C4-2B (cell line): Measurements from ENCODE around the gene XIRP2.

Experiments used
- H3K27ac ChIP-seq: fragments of 450-650 bp; 2 replicates; pipeline ENCODE4 v1.5.1; 2017
- ZFX ChIP-seq: fragments of 450-650 bp; IDR thresholded peaks from 2 replicates; pipeline ENCODE4 v1.6.1; 2017
- TF ChIP-seq, protein P1 (sequence below): fragments of 450-650 bp; conservative IDR thresholded peaks from 2 replicates; pipeline ENCODE4 v1.5.1; 2017; ENCODE audit warnings: mild to moderate bottlenecking

The XIRP2 gene

DNA sequence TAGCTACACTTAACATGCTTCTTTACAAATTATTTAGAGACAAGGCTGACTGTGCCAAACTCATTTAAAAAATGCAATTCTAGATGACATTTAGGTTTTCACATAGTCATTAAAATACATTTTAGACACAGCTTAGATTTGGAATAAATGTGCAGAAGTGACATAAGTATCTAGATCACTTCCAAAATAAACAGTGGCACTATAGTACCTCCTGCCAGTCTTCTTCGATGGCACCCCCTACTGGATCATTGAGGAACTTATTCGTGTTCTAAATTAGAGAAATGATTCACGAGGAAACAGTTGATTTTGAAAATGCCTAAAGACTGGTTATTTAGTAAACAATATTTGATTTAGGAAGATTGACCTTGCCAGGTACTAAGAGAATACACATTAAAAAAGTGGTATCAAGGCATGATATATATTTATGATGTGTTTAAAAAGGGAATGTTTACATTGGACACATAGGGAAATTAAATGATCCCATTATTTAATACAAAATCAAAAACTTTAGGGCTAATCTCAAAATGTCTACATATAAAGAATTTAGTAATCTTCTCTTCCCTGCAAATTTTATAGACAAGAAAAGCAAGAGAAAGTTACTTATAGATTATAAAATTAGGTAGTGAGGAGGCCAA lies 323.9 kb downstream of the XIRP2 start:
- no peak for TF ChIP-seq ZFX
- TF ChIP-seq, protein P1, sequence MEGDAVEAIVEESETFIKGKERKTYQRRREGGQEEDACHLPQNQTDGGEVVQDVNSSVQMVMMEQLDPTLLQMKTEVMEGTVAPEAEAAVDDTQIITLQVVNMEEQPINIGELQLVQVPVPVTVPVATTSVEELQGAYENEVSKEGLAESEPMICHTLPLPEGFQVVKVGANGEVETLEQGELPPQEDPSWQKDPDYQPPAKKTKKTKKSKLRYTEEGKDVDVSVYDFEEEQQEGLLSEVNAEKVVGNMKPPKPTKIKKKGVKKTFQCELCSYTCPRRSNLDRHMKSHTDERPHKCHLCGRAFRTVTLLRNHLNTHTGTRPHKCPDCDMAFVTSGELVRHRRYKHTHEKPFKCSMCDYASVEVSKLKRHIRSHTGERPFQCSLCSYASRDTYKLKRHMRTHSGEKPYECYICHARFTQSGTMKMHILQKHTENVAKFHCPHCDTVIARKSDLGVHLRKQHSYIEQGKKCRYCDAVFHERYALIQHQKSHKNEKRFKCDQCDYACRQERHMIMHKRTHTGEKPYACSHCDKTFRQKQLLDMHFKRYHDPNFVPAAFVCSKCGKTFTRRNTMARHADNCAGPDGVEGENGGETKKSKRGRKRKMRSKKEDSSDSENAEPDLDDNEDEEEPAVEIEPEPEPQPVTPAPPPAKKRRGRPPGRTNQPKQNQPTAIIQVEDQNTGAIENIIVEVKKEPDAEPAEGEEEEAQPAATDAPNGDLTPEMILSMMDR = peak; percentile 84
- H3K27ac ChIP-seq = no peak overlapping the region

DNA sequence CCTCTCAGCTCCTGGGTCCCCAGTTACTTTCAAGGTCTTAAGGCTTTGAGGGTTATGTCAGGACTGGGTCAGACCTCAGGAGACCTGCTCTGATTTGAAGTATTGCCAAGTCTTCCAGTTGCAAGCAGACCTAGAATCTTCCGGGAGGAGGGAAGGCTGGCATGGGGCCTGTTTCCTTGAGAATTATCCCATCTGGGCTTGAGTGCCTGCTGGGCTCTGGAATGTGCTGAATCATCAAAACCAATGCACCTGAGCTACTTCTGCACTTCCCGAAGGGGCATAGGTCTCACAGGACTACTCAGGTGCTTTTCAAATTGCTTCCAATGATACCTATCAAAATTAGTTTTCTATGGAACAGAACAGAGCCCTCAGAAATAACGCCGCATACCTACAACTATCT lies 327.3 kb downstream of the XIRP2 start:
- TF ChIP-seq, protein P1 = no peak
- TF ChIP-seq ZFX = no peak
- no peak overlapping the region for H3K27ac ChIP-seq

GRCh38 chr2:167237478-167237877 lies 349.2 kb downstream of the XIRP2 start:
- no peak for TF ChIP-seq ZFX
- TF ChIP-seq, protein P1 = no peak; the same call in 1 of the 2 replicates

DNA sequence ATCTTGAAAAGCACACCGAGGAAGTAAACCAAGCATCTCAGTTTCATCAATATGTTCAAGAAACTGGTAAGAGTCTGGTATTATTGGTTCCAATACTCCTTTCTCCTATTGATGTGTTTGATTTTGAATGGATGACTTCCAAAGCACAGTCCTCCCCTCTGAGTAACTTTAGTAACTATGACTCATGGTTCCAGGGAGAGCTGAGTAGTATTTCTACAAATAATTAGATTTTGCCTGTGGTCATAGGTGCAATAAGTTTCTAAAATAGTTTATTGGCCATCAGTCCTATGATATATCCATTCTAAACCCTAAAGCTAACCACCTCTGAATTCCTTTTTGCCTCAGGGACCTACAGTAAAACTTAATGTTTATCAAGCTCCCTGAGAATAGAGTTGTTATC lies 352.4 kb downstream of the XIRP2 start:
- TF ChIP-seq, protein P1 = no peak
- no peak for TF ChIP-seq ZFX
- no peak overlapping the region for H3K27ac ChIP-seq

More at GRCh38 chr2:167237478-167237877, 349.2 kb downstream of the XIRP2 start:
- H3K27ac ChIP-seq = no peak overlapping the region

DNA sequence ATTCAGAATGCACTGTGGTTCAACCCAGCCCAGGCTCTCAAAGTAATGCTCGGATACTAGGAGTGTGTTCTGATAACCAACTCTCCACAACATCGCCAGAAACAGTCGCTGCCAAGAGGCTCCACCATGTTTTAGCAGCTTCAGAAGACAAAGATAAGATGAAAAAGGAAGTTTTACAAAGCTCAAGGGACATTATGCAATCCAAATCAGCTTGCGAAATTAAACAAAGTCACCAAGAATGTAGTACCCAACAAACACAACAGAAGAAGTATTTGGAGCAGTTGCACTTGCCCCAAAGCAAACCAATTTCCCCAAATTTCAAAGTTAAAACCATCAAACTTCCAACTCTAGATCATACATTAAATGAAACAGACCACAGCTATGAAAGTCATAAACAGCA lies 360.9 kb downstream of the XIRP2 start:
- no peak overlapping the region for H3K27ac ChIP-seq
- TF ChIP-seq, protein P1 = no peak
- TF ChIP-seq ZFX = no peak

GRCh38 chr2:167253025-167253424 lies 364.7 kb downstream of the XIRP2 start:
- no peak overlapping the region for H3K27ac ChIP-seq
- no peak for TF ChIP-seq ZFX
- TF ChIP-seq, protein P1 = no peak

- no peak overlapping the region for H3K27ac ChIP-seq
- TF ChIP-seq ZFX = no peak
- TF ChIP-seq, protein P1 = no peak
Measured at GRCh38 chr2:167254721-167255120, 366.4 kb downstream of the XIRP2 start.
